NCI-H345 treated with DMSO at 0.1 percent for 48 hours (cell line): ENCODE data around the gene SNRPD3.
"Not testable (repeated sequence)": the region's sequence is repeated elsewhere in the genome, so short reads cannot be mapped to it uniquely, and the experiment has no call there.

Experiments
- DNase-seq: peaks from one replicate; lab custom pipeline; 2025; ENCODE audit not compliant: unreplicated experiment; lab: John Stamatoyannopoulos, UW

SNRPD3 gene

DNA sequence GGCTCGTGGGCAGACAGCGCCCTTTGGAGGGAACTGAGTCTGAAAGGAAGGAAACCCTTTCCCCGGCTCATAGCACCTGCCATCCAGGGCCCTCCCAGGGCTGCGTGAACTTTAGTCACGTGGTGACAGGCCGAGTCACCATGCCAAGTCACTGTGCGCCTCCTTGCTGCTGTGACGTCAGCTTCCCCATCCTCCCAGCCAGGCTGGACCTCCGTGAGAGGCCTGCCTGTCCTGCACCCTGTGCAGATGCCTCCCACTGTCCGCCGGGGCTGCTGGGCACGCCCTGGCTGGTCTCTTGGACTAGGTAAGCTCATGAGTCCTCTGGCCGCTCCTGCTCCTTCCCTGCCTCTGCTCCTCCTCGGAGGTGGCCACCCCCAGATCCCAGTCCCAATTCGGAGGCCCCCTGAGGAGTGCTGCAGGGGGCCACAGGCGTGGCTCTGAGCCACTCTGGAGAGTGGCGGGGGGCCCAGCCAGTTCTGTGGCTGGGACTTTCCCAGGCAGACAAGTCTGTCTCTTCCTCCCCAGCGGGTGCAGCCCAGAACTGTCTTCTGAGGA lies 51.7 kb downstream of the SNRPD3 start:
- not testable (repeated sequence) for DNase-seq

DNA sequence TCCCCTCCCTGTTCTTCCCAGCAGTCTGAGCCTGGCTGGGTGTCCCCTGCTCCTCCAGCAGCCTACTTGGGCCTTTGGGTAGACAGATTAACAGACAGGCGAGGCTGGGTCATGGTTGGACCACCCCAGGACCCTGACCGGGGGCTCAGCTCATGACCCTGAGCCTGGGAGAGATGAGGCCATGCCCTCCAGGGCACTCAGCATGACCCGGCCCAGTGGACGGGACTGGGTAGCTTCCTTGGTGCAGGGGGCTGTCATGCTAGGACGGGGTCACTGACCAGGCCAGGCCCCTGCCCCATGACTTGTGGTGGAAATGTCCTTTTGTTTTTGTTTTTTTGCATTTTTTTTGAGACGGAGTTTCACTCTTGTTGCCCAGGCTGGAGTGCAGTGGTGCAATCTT lies 52.5 kb downstream of the SNRPD3 start:
- DNase-seq, result not testable (repeated sequence)

DNA sequence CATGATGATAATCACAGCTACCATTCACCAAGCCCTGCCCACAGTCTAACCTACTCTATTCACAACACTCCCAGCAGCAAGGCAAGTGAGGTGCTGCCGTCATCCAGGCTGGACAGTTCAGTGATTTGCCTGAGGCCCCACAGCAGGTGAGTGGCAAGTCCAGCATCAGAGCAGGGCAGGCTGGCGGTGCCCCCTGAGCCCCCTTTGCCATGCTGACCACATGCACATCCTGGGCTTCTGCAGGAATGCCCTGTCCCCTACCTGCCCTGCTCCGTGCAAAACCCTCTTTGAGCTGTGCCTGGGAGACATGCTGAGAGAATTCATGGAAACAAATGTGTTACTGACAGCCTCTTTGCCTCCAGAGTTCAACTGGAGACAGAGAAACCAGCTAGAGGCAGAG lies 54.1 kb downstream of the SNRPD3 start:
- DNase-seq, result not testable (repeated sequence)

DNA sequence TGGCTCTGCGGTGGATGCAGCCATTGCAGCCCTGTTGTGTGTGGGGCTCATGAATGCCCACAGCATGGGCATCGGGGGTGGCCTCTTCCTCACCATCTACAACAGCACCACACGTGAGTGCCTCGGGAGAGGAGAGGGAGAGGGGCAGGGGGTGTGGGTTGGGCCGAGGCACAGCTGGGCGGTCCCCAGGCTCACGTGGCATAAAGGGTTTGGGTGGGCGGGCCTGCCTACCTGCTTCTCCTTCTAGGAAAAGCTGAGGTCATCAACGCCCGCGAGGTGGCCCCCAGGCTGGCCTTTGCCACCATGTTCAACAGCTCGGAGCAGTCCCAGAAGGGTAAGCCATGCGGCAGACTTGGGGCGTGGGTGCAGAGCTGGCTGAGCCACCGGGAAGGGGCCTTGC lies 59.0 kb downstream of the SNRPD3 start:
- DNase-seq, result not testable (repeated sequence)

DNA sequence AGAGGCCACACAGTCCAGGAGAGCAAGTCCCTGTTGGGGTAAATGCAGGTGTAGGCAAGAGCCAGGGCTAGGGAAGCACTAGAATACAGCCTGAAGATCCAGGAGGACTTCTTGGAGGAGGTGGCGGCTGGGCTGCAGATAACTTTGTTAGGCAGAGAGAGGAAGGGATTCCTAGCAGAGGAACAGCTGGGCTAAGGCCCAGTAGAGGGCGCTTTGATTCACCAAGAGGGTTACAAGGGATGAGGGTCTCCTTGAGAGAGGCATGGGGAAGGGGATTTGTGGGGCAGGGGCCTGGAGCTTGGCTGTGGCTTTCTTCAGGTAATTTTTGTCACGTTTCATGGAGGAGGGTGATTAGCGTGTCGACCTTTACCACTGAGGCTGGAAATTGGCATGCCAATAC lies 65.4 kb downstream of the SNRPD3 start:
- not testable (repeated sequence) for DNase-seq

DNA sequence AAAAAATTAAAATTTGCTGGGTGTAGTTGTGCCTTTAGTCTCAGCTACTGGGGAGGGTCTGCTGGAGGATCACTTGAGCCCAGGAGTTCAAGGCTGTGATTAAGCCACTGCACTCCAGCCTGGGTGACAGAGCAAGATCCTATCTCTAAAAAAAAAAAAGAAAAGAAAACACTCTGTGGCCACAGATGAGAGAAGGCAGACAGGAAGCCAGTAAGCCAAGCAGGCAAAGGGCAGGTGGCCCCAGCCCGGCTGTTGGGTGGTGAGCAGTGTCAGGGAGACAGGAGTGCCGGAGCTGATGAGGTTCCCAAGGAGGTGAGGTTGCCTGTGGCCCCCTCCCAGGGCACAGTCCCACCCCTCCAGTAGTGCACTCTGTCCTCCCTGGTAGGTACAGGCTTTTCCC lies 66.8 kb downstream of the SNRPD3 start:
- not testable (repeated sequence) for DNase-seq
